ENCODE measurements around the gene ROR2.

Gene ROR2

GRCh38 chr9:91710158-91710557 lies 239.9 kb downstream of the ROR2 start:
- DNase-seq: no peak

GRCh38 chr9:91705386-91705785 lies 244.6 kb downstream of the ROR2 start:
- no peak for DNase-seq

DNA sequence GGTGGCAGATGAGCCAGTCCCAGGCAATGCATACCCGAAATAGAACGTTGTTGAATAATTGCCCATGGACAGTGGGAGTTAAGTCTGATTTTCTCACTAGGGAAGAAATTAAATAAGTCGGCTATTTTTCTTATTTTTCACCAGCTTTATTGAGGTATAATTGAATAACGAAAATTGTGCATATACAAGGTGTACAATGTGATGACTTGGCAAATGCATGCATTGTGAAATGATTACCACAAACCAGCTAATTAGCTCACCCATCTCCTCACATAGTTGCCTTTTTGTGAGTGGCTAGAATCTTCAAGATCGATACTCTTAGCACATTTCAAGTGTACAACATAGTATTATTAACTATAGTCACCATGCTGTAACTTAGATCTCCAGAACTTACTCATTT lies 249.6 kb downstream of the ROR2 start:
- DNase-seq: no peak

DNA sequence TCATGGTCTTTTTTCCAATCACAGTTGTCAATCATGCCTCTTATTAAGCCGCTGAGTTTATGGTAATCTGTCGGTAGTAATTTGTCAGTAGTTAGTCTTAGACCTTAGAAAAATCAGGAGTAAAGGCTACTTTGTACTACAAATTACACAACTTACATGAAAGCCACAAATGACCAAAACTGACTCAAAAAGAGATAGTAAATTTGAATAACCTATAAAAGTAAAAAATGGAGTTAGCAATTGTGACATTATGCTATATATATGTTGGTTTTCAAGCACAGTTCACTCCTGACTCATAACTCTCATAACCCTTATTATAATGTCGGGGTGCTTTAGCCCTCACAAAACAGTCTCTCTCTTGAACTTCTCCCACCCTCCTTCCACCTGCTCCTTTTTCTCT lies 251.8 kb downstream of the ROR2 start:
- no peak for DNase-seq

GRCh38 chr9:91697201-91697600 lies 252.8 kb downstream of the ROR2 start:
- no peak for DNase-seq

DNA sequence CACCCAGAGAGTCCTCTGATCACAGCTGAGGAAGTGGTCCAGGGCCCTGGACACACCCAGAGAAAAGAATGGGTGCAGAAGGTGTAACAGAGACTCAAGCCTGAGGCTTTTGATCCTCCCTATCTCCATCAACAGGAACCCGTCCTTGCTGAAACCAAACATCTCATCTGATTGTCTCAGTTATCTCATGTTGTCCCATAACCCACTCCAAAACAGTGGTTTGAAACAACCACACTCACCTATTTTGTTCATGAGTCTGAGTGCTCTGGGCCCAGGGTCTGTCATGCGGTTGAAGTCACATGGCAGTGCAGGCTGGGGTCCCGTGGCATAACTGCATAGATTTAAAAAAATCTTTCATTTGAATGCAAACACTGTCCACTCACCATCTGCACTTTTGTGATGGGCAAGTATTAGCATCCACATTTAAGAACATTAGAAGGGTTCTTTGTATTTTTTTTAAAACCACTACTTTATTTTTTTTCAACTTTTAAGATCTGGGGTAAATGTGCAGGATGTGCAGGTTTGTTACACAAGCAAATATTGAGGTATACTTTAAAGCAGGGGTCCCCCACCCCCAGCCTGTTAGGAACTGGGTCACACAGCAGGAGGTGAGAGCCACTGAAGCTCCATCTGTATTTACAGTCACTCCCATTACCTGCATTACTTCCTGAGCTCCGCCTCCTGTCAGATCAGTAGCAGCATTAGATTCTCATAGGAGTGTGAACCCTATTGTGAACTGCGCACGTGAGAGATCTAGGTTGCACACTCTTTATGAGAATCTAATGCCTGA lies 255.8 kb downstream of the ROR2 start:
- no peak for DNase-seq

GRCh38 chr9:91693226-91693625 lies 256.8 kb downstream of the ROR2 start:
- no peak for DNase-seq

- no peak for DNase-seq
These were observed 259.3 kb downstream of the ROR2 start for GRCh38 chr9:91690540-91691249.

DNA sequence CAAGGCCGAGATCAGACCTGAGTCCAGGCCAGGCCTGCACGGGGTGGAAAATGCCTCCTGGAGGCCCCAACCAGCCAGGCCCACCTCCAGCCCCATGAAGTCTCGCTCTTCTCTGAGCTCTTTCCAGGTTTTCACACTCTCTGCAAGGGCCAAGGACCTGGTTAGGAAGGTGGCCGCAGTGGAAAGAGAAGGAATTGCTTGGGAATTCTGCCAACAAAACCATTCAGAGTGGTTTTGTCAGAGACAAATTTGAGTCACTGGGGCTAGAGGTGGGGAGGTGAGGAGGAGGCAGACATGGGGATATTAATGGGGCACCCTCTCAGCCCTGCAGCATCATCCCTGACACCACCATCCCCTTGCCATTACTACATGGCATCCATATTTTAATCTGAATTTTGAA lies 261.0 kb downstream of the ROR2 start:
- no peak for DNase-seq

- no peak for DNase-seq
These were observed 266.8 kb downstream of the ROR2 start for GRCh38 chr9:91683269-91683668.

DNA sequence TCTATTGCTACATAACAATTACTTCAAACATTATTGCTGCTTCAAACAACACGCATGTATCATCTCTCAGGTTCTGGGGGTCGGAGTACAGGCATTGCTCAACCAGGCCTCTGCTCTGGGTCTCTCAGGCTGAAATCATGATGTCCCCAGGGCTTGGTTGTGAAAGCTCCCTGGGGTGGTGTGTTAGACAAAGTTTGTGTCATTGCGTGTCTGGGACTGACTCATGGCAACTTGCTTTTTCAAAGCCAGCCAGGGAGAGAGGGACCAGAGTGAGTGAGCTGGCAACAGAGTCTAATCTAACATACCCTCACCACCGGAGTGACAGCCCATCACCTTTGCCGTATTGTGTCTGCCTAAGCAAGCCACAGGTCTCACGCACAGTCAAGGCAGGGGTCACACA lies 267.2 kb downstream of the ROR2 start:
- no peak for DNase-seq

- DNase-seq: peak; percentile 9
These were observed 268.3 kb downstream of the ROR2 start for GRCh38 chr9:91681461-91682305.

- DNase-seq: no peak
These were observed 269.0 kb downstream of the ROR2 start for GRCh38 chr9:91680998-91681397.

- no peak for DNase-seq
These were observed 269.9 kb downstream of the ROR2 start for GRCh38 chr9:91680106-91680505.

DNA sequence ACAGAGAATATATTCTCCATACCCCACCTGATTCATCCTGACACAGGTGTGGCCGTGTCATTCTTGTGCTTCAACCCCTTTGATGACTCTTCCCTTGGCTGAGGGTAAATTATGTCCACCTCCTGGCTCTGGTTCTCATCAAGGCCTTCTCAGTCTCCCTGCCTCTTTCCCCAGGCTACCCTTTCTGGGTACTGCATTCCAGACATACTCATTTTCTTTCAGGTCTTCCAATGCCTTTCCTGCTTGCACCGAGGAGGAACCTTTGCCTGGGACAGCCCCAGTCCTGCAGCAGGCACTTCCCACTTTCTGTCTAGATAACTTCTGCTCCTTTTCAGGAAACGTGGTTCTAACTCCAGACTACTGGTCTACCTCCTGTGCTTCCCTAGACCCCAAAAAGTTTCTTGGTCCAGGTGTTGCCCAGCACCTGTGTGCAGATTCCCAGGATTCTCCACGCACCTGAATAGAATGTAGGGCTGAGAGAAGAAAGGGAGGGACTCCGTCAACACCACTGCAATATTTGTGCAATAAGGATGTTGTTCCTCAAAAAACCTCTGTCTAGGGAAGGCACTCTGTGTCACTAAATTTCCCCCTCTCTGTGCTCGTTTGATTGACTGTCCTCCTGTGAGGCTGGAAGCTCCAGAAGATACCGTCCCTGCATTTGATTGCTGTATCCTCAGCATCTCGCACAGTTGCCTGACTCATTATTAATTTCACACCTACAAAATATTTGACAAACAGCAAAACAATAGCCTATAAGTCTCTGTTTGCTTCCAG lies 271.0 kb downstream of the ROR2 start:
- no peak for DNase-seq

- no peak for DNase-seq
These were observed 272.1 kb downstream of the ROR2 start for GRCh38 chr9:91677822-91678436.

- DNase-seq: no peak
These were observed 272.7 kb downstream of the ROR2 start for GRCh38 chr9:91677331-91677730.

- DNase-seq: no peak
These were observed 274.0 kb downstream of the ROR2 start for GRCh38 chr9:91676046-91676445.

GRCh38 chr9:91664663-91665062 lies 285.4 kb downstream of the ROR2 start:
- no peak for DNase-seq

GRCh38 chr9:91663858-91664257 lies 286.2 kb downstream of the ROR2 start:
- DNase-seq: no peak

GRCh38 chr9:91661451-91661850 lies 288.6 kb downstream of the ROR2 start:
- no peak for DNase-seq

DNA sequence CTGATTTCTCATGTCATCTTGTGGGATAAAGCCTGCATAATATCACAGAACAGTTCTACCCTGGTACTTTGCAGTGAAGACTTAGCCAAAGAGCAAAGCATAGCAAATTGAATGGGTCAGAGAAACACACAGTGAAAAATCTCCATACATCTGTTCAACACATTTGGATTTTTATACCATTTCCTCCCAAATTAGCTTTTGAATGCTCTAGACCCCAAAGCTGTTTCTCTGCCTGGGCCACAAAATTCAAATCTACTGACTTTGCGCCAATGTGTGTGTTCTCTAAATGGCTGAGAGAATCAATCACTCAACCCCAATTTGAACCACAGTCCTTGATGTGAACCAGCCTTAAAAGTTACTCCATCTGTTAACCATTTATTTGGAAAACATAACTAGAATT lies 289.5 kb downstream of the ROR2 start:
- DNase-seq: no peak
